HG03354 (cell line): ENCODE results near the gene PHACTR1.

Source experiments
- ATAC-seq: cut with Tn5 transposase; IDR thresholded peaks from one replicate; pipeline ENCODE4 v1.9.1; 2021; ENCODE audit warnings: mild to moderate bottlenecking; ENCODE audit not compliant: unreplicated experiment, poor library complexity, severe bottlenecking

Gene PHACTR1

DNA sequence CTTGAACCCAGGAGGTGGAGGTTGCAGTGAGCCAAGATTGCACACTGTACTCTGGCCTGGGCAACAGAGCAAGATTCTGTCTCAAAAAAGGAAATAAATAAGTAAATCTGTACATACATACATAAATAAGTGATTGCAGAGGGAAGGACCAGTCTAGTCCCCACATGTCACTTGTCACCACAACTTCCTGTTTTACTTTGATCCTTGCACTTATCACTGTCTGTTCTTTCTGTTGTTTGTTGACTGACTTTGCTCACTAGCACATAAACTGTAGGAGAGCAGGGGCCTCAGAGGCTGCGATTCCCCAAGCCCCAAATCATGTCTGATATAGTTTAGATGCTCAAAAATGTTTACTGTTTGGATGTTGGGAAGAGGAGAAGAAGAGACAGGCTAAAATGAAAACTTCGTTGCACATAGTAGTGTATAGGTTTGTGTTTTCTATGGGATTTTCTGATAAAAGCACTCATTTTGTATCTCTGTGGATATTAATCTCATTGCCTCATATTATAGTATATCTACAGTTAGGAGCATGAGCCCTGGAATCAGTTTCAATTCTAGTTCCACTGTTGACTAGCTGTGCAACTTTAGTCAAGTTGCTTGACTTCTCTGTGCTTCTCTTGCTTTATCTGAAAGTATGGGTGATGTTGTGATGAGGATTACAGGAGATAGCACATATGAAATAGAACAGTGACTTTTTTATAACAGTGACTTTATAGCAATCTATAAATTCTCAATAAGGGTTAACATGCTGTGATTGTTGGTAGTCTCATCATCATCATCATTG lies 446.8 kb downstream of the PHACTR1 start:
- ATAC-seq: no peak

DNA sequence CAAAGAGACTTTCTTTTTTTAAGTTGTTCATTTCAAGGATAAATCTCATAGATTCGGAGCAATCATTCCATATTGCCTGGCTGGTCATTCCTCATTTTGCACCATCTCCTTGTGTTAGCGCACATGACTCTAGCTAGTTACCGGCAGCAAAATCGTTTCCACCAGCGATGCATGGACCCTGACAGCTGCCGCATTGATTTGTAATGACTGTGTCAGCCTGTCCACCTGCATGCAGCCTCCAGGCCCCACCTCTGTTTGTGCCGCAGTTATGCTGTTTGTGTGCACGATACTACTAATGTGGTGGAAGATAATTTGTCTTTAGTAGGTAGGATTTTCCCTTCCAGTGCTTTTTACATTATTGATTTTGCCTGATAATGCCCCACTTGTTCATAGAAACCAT lies 447.7 kb downstream of the PHACTR1 start:
- ATAC-seq: no peak

DNA sequence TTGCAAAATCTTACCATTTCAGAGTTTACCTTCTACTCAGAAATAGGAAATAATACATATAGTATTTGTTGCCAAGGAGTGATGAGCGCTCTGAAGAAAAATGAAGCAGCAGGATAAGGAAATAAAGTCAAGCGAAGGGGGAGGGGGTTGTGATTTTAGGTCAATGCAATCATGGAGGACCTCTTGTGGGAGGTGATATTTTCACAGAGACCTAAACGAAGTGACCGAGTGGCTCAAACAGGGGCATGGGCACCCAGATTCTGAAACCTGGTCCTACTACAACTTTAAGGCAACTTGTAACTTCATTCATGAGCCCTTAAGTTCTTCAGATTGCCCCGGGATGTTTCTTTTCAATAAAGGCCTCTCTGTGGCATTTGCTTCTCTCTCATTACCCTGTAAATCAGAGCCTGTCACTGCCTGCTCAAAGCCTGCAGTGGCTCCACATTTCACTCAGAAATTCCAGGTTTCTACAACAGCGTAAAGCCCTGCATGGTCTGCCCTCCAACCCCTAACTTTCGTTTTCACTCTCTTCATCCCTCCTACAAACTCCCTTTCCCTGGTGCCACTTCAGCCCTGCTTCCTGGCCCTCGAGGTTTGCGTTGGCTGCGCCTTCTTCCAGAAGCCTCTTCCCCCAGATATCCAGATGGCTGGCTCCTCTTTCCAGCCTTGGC lies 449.1 kb downstream of the PHACTR1 start:
- no peak for ATAC-seq

DNA sequence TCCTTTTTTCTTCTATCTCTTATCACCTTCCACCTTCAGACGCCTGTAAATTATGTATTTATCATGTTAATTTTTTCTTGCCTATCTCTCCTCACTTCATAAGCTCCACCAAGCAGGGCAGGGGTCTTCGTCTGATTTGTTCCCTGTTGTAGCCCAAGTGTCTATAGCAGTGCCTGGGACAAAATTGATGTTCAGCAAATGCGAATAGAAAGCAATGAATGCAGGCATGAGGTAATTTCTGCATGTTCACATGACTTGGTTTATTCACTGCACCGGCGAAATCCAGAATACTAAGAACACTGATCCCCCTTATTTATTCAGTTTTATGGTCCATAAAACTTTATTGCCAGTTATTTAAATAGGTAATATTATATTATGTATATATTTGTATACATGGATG lies 449.7 kb downstream of the PHACTR1 start:
- no peak for ATAC-seq

DNA sequence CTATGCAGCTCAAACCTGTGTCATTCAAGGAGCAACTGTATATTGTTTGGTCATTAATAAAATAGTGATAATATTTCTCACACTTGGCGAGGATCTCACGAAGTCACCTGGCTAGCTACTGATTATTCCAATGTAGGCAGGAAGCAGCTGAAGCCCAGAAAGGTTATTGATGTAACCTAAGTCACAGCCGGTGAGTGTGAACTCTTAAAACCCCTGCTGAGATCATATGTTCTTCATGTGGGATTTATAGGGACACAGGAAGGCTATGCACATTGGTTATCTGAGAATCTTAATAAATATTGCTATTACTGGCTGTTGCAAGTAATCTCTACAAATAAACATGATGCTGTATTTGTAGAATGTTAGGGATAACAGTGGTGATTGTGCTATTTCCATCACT lies 450.3 kb downstream of the PHACTR1 start:
- ATAC-seq: no peak

DNA sequence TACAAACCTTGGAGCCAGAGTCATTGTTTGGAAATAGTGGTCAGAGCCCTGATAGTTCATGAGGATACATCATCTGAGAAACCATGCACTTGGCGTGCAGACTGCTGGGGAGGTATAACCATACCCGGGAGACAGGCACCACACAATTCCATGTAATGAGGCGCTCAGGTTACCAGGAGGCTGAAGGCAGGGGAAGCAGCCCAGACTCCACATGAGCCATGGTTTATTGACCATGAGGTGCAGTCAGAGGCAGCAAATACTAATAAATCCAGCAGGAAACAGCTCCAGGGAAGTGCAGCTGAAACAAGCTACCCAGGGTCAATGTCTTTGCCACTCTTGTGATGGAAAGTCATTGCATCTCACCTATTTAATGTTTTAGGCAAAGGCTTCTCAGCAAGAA lies 455.7 kb downstream of the PHACTR1 start:
- ATAC-seq: no peak

DNA sequence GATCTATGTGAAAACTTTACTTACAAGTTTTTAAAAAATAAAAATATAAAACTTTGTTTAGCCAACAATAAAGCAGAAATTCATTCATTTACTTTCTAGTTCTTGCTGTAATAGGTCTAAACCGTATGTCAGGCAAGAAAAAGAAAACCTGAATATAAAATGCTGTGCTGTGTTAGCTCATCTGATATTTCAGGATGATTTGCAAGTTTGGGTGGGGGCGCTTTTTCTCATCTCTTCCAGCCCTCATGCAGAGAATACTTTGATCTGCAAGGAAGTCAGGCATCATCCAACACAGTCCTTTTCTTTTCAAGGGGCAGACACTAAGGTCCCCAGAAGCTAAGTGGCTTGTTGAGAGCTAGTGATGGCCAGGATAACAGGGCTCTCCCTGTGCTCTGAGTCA lies 458.5 kb downstream of the PHACTR1 start:
- ATAC-seq: no peak

DNA sequence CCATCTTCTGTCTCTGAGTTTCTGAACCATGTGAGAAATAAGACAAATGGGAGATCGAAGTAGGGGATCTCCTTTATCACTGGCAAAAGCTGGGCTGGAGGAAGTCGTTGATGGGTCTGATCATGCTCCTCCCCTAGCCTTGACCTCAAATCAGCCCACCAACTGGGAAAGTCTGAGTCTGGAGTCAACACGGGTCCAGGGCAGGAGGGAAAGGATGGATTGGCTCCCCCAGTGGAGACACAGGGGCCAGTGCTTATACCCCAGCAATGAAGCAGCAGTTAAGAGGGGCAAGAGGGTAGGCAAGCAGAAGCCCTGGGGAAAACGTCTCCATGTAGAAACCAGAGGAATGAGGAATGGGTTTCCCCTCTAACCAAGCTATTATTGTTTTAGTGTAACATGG lies 459.2 kb downstream of the PHACTR1 start:
- no peak for ATAC-seq

DNA sequence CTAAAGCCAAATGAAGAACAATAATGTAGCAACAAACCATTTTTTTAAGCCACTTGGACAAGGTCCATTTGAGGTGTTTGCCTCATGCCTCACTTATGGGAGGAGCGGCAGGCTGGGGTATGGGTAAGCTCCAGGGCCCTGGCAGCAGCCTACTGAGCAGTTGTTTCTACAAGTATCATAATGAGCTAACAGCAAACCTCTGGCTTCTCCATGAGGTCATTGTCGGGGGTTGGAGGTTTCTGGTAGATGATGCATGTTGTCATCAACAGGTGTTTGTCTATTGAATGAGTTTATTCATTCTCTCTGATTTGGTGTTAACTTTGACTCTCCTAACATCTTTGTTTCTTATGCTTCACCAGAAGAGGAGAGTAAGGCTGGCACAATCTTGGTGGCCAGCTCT lies 461.1 kb downstream of the PHACTR1 start:
- no peak for ATAC-seq

DNA sequence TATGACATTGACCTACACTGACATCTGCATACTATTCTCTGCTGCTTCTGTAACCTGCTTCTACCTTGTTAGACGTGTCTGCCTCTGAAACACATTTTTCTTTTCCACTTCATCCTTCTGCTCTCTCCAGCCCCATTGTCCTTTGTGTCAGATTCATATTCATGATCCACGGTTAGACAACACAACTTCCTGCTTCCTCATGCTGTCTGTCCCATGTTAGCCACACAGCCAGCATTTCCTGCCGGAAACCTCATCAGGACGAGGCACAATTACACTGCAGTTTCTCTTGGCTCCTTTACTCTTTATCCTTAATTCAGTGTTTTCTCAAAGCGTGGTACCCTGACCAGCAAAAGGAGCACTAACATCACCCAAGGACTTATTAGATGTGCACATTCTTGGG lies 461.5 kb downstream of the PHACTR1 start:
- no peak for ATAC-seq

DNA sequence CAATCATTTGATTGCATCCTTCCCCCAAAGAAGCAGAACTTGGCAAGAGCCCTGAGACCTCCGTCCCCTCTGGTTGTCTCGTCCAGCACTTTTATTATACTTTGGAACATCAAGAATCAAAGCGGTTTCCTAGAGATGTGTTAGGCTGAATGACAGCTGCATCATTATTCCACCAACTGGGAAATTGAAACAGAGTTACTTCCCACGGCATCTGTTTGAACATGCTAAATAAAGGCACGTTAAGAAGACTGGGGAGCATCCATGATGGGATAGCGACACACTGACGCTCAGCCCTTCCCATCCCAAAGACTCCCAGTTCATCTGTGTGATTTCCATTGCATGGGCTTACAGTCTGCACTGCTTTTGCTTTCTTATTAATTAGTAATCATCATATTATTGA lies 464.0 kb downstream of the PHACTR1 start:
- no peak for ATAC-seq

DNA sequence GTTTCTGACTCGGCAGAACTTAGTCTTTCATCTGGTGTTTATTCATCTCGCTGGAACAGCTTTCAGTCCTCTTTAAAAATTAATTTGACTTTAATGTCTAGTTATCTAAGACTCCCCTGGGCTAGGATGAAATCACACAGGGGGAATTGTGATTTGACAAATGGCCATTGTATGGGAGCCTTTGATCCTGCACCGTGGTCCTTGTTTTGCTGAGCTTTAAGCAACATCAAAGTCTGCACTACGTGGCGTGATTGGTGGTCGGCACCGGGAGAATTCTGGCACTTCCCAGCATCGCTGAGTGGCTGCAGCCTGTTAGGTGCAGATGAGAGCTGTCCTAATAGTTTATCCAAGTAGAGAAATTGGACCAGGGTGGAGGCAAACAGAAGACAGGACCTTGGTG lies 464.8 kb downstream of the PHACTR1 start:
- ATAC-seq: no peak

DNA sequence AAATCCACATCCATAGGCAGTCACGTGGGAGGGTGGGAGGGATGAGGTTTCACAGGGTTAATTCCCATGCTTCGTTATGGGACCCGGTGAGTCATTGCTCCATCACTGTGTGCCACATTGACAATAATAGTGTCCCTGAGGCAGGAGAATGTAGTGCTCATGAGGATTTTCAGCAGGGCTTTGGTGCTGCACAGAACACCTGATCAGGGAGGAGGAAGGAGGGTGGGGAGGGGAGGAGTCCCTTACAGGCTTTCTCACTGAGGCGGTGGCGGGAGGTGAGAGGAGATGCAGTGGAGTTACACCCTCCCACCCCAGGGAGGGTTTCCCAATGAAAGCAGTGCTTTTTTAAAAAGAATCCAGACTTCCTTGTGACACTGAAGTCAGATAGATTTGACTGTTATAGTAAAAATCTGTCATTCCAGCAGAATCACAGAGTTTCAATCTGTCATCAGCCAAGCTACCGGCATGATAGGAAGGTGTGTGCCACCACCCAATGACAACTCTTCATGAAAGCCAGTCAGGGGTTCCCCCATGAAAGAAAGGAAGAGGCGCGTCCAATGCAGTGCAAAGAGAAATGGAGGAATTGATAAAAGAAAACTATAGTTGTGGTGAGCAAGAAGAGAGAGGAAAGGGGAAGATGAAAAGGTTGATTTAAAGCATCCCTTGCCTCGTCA lies 467.0 kb downstream of the PHACTR1 start:
- ATAC-seq: no peak

DNA sequence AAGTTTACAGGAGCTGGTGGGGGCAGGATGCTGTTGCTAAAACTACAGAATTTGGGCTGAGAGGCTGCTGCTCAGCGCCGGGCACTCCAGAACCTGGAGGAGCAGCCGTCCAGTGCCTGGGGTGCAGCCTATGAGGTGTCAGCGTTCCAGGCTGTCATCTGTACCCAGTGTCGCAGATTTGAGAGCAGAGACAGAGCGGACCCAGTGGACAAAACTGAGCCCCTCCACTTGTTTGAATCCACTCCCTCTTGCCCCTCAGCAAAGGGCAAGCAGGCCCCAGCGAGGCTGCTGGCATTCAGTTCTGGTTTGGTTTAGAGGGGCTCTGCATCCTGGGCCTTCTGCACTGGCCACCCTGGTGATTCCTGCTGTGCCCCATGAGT lies 467.5 kb downstream of the PHACTR1 start:
- ATAC-seq: no peak

DNA sequence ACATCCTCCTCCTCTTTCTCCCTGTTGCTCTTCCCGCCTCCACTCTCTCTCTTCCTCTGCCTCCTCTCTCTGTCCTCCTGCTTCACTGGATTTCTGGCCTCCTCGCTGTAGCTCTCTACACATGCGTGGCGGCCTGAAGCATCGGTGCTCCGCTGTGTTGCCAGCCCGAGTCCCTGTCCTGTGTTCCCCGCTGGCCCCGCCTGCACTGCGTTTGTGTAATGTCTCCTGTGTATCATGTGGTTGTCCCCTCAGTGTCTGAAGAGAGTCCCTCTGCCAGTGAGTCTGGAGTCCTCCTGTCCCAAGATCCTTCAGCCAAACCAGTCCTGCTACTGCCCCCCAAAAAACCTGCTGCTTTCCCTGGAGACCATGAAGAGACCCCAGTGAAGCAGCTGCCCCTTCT lies 468.0 kb downstream of the PHACTR1 start:
- ATAC-seq: no peak

DNA sequence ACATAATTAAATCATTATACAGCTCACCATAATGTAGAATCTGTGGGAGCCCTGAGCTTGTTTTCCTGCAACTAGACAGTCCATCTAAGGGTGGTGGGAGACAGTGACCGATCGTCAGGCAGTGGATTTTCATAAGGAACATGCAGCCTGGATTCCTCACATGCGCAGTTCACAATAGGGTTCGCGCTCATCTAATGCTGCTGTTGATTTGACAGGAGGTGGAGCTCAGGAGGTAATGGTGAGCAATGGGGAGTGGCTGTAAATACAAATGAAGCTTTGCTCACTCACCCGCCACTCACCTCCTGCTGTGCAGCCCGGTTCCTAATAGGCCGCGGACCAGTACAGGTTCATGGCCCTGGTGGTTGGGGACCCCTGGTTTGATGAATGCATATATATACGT lies 470.3 kb downstream of the PHACTR1 start:
- no peak for ATAC-seq

DNA sequence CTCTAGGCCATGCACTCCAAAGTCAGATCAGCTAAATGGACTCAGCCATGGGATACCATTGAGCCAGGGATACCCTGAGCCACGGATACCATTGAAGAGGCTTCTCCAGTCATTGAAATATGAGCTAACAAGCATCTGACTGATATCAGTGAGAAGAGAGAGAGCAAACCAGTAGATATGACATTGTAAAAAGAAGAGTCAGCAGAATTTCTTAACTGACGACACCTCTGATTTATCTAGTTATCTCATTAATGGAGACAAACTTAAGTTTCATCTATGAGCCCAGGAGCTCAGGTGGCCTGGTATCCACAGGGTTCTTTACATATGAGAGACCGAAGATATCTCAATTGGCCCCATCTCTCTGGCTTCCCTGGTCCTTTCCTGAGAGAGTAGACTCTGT lies 471.1 kb downstream of the PHACTR1 start:
- ATAC-seq: no peak

DNA sequence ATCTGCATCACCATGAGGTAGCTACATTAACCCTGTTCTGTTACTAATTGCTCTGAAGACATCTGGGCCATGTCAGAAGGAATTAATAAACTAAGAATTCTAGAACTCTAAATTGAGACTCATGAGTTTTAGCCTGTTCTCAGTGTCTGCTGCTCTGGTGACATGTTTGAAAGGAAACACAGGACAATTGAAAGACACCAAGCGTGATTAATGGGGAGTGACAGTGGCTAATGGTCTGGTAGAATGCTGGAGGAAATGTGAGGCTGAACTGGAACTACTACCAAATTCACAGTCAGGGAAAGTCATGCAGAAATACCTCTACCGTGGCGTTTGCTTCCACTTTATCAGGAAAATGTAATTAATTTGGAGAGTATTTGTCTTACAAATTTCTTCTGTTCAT lies 471.7 kb downstream of the PHACTR1 start:
- no peak for ATAC-seq

DNA sequence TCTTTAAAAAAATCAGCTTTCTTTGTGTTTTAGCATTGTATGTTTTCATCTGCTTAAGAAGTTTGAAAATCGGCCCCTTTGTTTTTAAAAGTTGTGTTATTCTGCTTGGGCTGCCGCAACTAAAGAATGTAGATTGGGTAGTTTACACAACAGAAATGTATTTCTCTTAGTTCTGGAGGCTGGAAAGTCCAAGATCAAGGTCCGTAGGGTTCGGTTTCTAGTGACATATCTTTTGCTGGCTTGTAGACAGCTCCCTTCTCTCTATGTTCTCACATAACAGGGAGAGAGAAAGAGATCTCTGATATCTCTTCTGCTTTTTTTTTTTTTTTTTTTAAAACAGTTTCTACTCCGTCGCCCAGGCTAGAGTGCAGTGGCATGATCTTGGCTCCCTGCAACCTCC lies 473.1 kb downstream of the PHACTR1 start:
- ATAC-seq: no peak

DNA sequence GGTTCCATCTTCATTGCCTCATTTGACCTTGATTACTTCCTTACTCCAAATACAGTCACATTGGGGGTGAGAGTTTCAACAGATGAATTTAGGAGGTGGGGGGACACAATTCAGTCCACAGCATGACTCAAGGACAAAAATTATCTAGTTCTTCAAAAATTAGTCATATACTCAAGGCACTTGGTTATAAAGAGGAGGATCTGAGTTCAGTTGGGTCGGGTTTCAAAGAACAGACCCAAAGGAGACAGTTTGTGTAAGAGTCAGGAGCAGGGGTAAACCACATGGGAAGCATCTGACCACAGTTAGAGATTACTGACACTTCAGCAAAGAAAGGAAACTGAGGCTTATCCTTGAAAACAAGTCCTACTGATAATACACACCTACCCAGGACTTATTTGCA lies 473.8 kb downstream of the PHACTR1 start:
- no peak for ATAC-seq

DNA sequence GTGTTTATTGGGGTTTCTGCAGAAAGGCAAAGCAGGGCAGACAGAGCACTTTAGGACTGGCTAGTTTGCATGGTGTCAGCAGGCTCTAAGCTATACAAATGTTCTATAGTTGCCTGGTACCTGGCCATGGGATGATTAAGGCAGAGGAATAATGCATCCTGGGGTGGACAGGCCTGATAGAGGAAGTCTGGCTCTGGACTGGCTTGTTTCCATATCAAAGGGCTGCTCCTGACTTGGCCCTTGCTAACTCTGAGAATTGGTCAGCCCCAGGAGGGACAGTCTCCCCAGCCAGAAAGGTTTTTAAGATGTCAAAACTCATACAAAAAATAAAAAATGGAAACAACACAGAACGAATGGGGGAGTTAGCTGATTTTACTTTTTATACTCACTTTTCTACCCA lies 474.9 kb downstream of the PHACTR1 start:
- ATAC-seq: no peak
